GM12878 (cell line): ENCODE data around the gene ATG5. TPM values are rescaled to one million over a fixed set of nuclear protein-coding genes. Genes with fewer than 3 reads are reported as not detected.
A peak's percentile ranks its signal among the peaks of the same experiment; 100 is the strongest.

Experiments used
- ATAC-seq: fragments of 200-7000 bp; cut with Tn5 transposase; 3 replicates; pipeline ENCODE4 v1.9.1; 2020; ENCODE audit warnings: mild to moderate bottlenecking, moderate library complexity
- BruUV-seq: library from RNA; stranded (reverse); fragments of 400-500 nt; replicated peaks from 2 replicates; lab custom pipeline; 2021; lab: Mats Ljungman, UMichigan
- CTCF ChIA-PET: fragments of 300-600 bp; sonication (Branson Sonifier 250); formaldehyde crosslinking; extraction: SDS; loops from one replicate; lab custom pipeline; 2021; ENCODE audit warnings: inconsistent platforms; lab: Yijun Ruan, JAX
- POLR2A ChIA-PET: fragments of 350-600 bp; formaldehyde crosslinking; extraction: SDS; loops from one replicate; lab custom pipeline; 2021; ENCODE audit warnings: inconsistent platforms; lab: Charles Lee
- RAD21 ChIA-PET: fragments of 300-600 bp; sonication (Branson Sonifier 250); formaldehyde crosslinking; loops from one replicate; lab custom pipeline; 2023; ENCODE audit warnings: antibody characterized with exemption; ENCODE audit not compliant: unreplicated experiment; lab: Charles Lee
- SMC1A ChIA-PET: fragments of 300-600 bp; sonication (Branson Sonifier 250); formaldehyde crosslinking; loops from one replicate; lab custom pipeline; 2023; ENCODE audit not compliant: unreplicated experiment, uncharacterized antibody; lab: Charles Lee
- DNase-seq: peaks from one replicate; pipeline ENCODE4 v3.0.0-alpha.2; 2011; ENCODE audit warnings: low read depth, low spot score
- FAIRE-seq: peaks from 3 replicates; lab custom pipeline; 2011; peaks lifted over from hg19 to GRCh38; lab: Jason Lieb, UNC
- H2AFZ ChIP-seq: 2 replicates; pipeline ENCODE4 v1.6.0; 2011; ENCODE audit warnings: low read depth, low read length, control low read depth; ENCODE audit not compliant: control insufficient read depth
- H3K27ac ChIP-seq: 2 replicates; pipeline ENCODE4 v1.5.1; 2011; ENCODE audit warnings: control low read depth; ENCODE audit not compliant: control insufficient read depth, insufficient read depth
- H3K27me3 ChIP-seq, 2 experiments: replicated peaks in 1 of 2; 2 replicates each; pipeline versions ENCODE4 v1.6.0 to v1.6.1; 2011; ENCODE audit warnings: low read length in 1 of 2; ENCODE audit not compliant: control insufficient read depth in 2 of 2, insufficient read depth in 2 of 2
- H3K36me3 ChIP-seq, 2 experiments: 2 replicates each; pipeline ENCODE4 v1.5.1; 2011; ENCODE audit warnings: low read length in 1 of 2; ENCODE audit not compliant: control insufficient read depth in 2 of 2, insufficient read depth in 2 of 2
- H3K4me1 ChIP-seq: 2 replicates; pipeline ENCODE4 v1.6.1; 2011; ENCODE audit warnings: mild to moderate bottlenecking, low read length, moderate library complexity, mixed read lengths; ENCODE audit not compliant: control insufficient read depth, insufficient read depth
- H3K4me2 ChIP-seq: 2 replicates; pipeline ENCODE4 v1.6.0; 2011; ENCODE audit warnings: control low read depth; ENCODE audit not compliant: control insufficient read depth, insufficient read depth
- H3K4me3 ChIP-seq: fragments of 200-600 bp; sonication (generic); 2 replicates; pipeline ENCODE4 v1.5.1; 2016
- H3K79me2 ChIP-seq: 2 replicates; pipeline ENCODE4 v1.6.0; 2011; ENCODE audit warnings: low read length; ENCODE audit not compliant: control insufficient read depth, insufficient read depth
- H3K9ac ChIP-seq: 2 replicates; pipeline ENCODE4 v1.8.0; 2011; ENCODE audit warnings: low read length, control low read depth, mixed read lengths; ENCODE audit not compliant: control insufficient read depth, insufficient read depth
- H3K9me3 ChIP-seq: replicated peaks from 3 replicates; pipeline ENCODE4 v1.5.1; 2011; ENCODE audit warnings: mild to moderate bottlenecking, low read length; ENCODE audit not compliant: control insufficient read depth, insufficient read depth
- H4K20me1 ChIP-seq: 2 replicates; pipeline ENCODE4 v1.6.0; 2011; ENCODE audit not compliant: control insufficient read depth, insufficient read depth
- CBFB ChIP-seq: IDR thresholded peaks from 2 replicates; pipeline ENCODE4 v1.6.1; 2016; ENCODE audit warnings: antibody characterized with exemption, low read depth
- CREB1 ChIP-seq: IDR thresholded peaks from 2 replicates; pipeline ENCODE4 v1.6.1; 2012; ENCODE audit warnings: low read depth, mild to moderate bottlenecking, inconsistent platforms
- FOXK2 ChIP-seq: fragments of 450-650 bp; IDR thresholded peaks from 2 replicates; pipeline ENCODE4 v1.6.1; 2017; ENCODE audit warnings: mild to moderate bottlenecking, moderate library complexity
- FOXM1 ChIP-seq: IDR thresholded peaks from 2 replicates; pipeline ENCODE4 v1.6.1; 2012; ENCODE audit warnings: low read depth, mild to moderate bottlenecking, inconsistent platforms, low read length, moderate library complexity
- JUNB ChIP-seq: IDR thresholded peaks from 2 replicates; pipeline ENCODE4 v1.6.1; 2016; ENCODE audit warnings: antibody characterized with exemption, mild to moderate bottlenecking
- KAT2A ChIP-seq: conservative IDR thresholded peaks from 2 replicates; pipeline ENCODE4 v1.6.1; 2011; ENCODE audit warnings: low read depth, low read length; ENCODE audit not compliant: control insufficient read depth
- MTA3 ChIP-seq: IDR thresholded peaks from 2 replicates; pipeline ENCODE4 v1.6.1; 2012; ENCODE audit warnings: low read length, inconsistent platforms, borderline replicate concordance
- NFIC ChIP-seq: IDR thresholded peaks from 2 replicates; pipeline ENCODE4 v1.6.1; 2012; ENCODE audit warnings: low read depth, mild to moderate bottlenecking, inconsistent platforms, low read length, moderate library complexity
- NR2C2 ChIP-seq: IDR thresholded peaks from 2 replicates; pipeline ENCODE4 v1.6.1; 2011; ENCODE audit warnings: borderline replicate concordance, low read depth; ENCODE audit not compliant: control insufficient read depth, insufficient read length
- POLR2A ChIP-seq: IDR thresholded peaks from 2 replicates; pipeline ENCODE4 v1.6.1; 2011; ENCODE audit warnings: low read depth, mild to moderate bottlenecking, low read length
- SIX5 ChIP-seq: IDR thresholded peaks from 2 replicates; pipeline ENCODE4 v1.6.1; 2011; ENCODE audit warnings: mild to moderate bottlenecking, low read depth, low read length, moderate library complexity; ENCODE audit not compliant: severe bottlenecking
- SP1 ChIP-seq: IDR thresholded peaks from one replicate; pipeline ENCODE4 v1.6.1; 2011; ENCODE audit warnings: low read depth, low read length
- ZNF207 ChIP-seq: fragments of 450-650 bp; IDR thresholded peaks from 2 replicates; pipeline ENCODE4 v1.6.1; 2014; ENCODE audit warnings: antibody characterized with exemption, mild to moderate bottlenecking, borderline replicate concordance
- ZNF217 ChIP-seq: fragments of 450-650 bp; IDR thresholded peaks from 2 replicates; pipeline ENCODE4 v1.6.1; 2017; ENCODE audit warnings: antibody characterized with exemption, mild to moderate bottlenecking
- ZZZ3 ChIP-seq: IDR thresholded peaks from 2 replicates; pipeline ENCODE4 v1.6.1; 2011; ENCODE audit warnings: low read depth; ENCODE audit not compliant: control insufficient read depth, insufficient read length
- WGBS: methylation state at CpG from one replicate; pipeline ENCODE4 v1.1.6; 2016; ENCODE audit warnings: low lambda C conversion rate; ENCODE audit not compliant: insufficient replicate concordance, insufficient coverage; ENCODE audit errors: missing lambda C conversion rate; 5-methylcytosine and 5-hydroxymethylcytosine counted together
- in situ Hi-C: fragments of 300-500 bp; cut with MboI; formaldehyde crosslinking; loops from 9 replicates; pipeline ENCODE4 v1.14.3; 2018; ENCODE audit warnings: mixed read lengths
- intact Hi-C: fragments of 100-400 bp; cut with micrococcal nuclease; formaldehyde crosslinking; loops from one replicate; pipeline ENCODE4 v1.14.2; 2022; ENCODE audit not compliant: unreplicated experiment
- polyA plus RNA-seq, 11 experiments: library from polyadenylated mRNA; depleted of rRNA in 4 of 11; unstranded in 6 of 11; stranded (reverse) in 5 of 11; fragments of >200 nt; fragmentation: Nextera tagmentation in 4 of 11; fragmentation: Illumina TruSeq in 1 of 11; extraction: Ambion mirVana in 4 of 11; extraction: Trizol in 1 of 11; gene quantifications; 1 replicate in 1 of 11; 2 replicates in 10 of 11; pipeline versions ENCODE4 v1.2.1 to v1.2.3, GENCODE V29; 2011 to 2016; ENCODE audit warnings: inconsistent platforms in 2 of 11, missing spikeins in 2 of 11, low read depth in 1 of 11
- total RNA-seq, 4 experiments: library from RNA; depleted of rRNA in 3 of 4; stranded (reverse); fragments of >200 nt in 3 of 4; fragmentation: Illumina TruSeq in 1 of 4; extraction: Trizol in 1 of 4; gene quantifications; 2 replicates each; pipeline versions ENCODE4 v1.2.1 to v1.2.3, GENCODE V29; 2013 to 2021
- TF ChIP-seq, protein P1 (sequence below): IDR thresholded peaks from 2 replicates; pipeline ENCODE4 v1.6.1; 2012; ENCODE audit warnings: mild to moderate bottlenecking, low read depth, low read length
- TF ChIP-seq, protein P2 (sequence below): IDR thresholded peaks from 2 replicates; pipeline ENCODE4 v1.6.1; 2011; ENCODE audit warnings: low read depth, mild to moderate bottlenecking, low read length, moderate library complexity, borderline replicate concordance; ENCODE audit errors: extremely low read depth
- TF ChIP-seq, protein P3 (sequence below): fragments of 450-650 bp; IDR thresholded peaks from 2 replicates; pipeline ENCODE4 v1.6.1; 2016; ENCODE audit warnings: mild to moderate bottlenecking

ATG5 gene
- total and polyA plus RNA-seq, 10 of the 15 experiments (the other 5 are each of a cell fraction or from before 2014, with no cell fraction given) = 12.9 to 51.8 (median 23.9) TPM

DNA sequence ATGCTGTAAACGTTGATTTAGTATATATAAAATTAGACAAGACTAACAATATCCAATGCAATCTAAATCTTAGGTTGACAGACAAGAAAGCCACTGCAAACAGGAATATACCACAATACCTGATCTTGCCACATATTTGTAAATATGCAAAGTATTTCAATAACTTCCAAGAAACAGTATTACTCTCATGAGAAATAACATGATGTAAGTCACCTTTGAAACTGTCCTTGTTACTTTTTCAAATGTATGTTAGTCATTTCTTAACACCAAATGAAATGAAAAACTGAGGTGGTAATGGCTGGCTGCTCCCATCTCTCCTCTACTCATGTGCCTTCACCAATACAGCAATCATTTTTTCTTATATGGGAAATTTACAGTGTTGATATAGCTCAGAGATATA lies 118.7 kb downstream of the ATG5 start:
- intact Hi-C loops = no loop called here
- POLR2A ChIA-PET = interaction anchor here (1.5 kb wide), 1 partner anchor 8 kb away, joined by 3 read pairs; no protein-coding TSS in a partner anchor
- TF ChIP-seq FOXK2 = no peak
- TF ChIP-seq CREB1 = no peak
- TF ChIP-seq CBFB = no peak
- TF ChIP-seq SIX5 = no peak
- no peak for TF ChIP-seq ZNF217
- TF ChIP-seq POLR2A = no peak
- peak; percentile 77 for TF ChIP-seq JUNB
- TF ChIP-seq KAT2A = no peak
- TF ChIP-seq NFIC = peak; percentile 67; the same call in 1 of the 2 replicates
- TF ChIP-seq ZZZ3 = no peak
- TF ChIP-seq, protein P1, sequence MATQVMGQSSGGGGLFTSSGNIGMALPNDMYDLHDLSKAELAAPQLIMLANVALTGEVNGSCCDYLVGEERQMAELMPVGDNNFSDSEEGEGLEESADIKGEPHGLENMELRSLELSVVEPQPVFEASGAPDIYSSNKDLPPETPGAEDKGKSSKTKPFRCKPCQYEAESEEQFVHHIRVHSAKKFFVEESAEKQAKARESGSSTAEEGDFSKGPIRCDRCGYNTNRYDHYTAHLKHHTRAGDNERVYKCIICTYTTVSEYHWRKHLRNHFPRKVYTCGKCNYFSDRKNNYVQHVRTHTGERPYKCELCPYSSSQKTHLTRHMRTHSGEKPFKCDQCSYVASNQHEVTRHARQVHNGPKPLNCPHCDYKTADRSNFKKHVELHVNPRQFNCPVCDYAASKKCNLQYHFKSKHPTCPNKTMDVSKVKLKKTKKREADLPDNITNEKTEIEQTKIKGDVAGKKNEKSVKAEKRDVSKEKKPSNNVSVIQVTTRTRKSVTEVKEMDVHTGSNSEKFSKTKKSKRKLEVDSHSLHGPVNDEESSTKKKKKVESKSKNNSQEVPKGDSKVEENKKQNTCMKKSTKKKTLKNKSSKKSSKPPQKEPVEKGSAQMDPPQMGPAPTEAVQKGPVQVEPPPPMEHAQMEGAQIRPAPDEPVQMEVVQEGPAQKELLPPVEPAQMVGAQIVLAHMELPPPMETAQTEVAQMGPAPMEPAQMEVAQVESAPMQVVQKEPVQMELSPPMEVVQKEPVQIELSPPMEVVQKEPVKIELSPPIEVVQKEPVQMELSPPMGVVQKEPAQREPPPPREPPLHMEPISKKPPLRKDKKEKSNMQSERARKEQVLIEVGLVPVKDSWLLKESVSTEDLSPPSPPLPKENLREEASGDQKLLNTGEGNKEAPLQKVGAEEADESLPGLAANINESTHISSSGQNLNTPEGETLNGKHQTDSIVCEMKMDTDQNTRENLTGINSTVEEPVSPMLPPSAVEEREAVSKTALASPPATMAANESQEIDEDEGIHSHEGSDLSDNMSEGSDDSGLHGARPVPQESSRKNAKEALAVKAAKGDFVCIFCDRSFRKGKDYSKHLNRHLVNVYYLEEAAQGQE = no peak
- TF ChIP-seq, protein P2, sequence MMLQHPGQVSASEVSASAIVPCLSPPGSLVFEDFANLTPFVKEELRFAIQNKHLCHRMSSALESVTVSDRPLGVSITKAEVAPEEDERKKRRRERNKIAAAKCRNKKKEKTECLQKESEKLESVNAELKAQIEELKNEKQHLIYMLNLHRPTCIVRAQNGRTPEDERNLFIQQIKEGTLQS = no peak
- peak; percentile 51; the same call in 1 of the 2 replicates for TF ChIP-seq FOXM1
- no peak for TF ChIP-seq SP1
- no peak for TF ChIP-seq ZNF207
- no peak for TF ChIP-seq MTA3
- no peak for TF ChIP-seq NR2C2
- TF ChIP-seq, protein P3, sequence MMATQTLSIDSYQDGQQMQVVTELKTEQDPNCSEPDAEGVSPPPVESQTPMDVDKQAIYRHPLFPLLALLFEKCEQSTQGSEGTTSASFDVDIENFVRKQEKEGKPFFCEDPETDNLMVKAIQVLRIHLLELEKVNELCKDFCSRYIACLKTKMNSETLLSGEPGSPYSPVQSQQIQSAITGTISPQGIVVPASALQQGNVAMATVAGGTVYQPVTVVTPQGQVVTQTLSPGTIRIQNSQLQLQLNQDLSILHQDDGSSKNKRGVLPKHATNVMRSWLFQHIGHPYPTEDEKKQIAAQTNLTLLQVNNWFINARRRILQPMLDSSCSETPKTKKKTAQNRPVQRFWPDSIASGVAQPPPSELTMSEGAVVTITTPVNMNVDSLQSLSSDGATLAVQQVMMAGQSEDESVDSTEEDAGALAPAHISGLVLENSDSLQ = no peak

More for the DNA sequence above, 118.7 kb downstream of the ATG5 start:
- Histone ChIP-seq H4K20me1 (no peaks in the 10 kb centered on the region), H2AFZ (no peak overlapping the region), H3K4me1 (peaks cover 4% of the 10 kb centered on the region; the same call in 1 of the 2 replicates), H3K9me3 (peaks cover 3% of the 10 kb centered on the region; the same call in 2 of the 3 replicates), H3K27ac (peak overlapping the region; percentile 41; the same call in 1 of the 2 replicates), H3K36me3 (no peaks in the 10 kb centered on the region), H3K9ac (no peak overlapping the region), H3K27me3 (no peaks in the 10 kb centered on the region), H3K4me2 (no peak overlapping the region), H3K79me2 (no peaks in the 10 kb centered on the region), H3K4me3 (no peak overlapping the region)
- 42% methylated on average over 1 of the region's 1 CpG for WGBS
- BruUV-seq = no TSS peak
- CTCF ChIA-PET = interaction anchor here (0.7 to 4.7 kb wide), 3 partner anchors 9 to 17 kb away, joined by 3 to 30 read pairs (median 4); no protein-coding TSS in a partner anchor
- RAD21 ChIA-PET = interaction anchor here (0.9 to 1.2 kb wide), 2 partner anchors 25 to 60 kb away, joined by 3 read pairs; no protein-coding TSS in a partner anchor
- no peak for DNase-seq
- ATAC-seq = peak; percentile 80
- SMC1A ChIA-PET = interaction anchor here (0.9 to 1.8 kb wide), 9 partner anchors 10 to 767 kb away, joined by 3 to 6 read pairs (median 3); partner anchors contain the start of gene PRDM1
- in situ Hi-C loops = no loop called here
- no peak for FAIRE-seq
